HL-60 (cell line): ENCODE data around the gene FAM180B.

Experiments used
- DNase-seq, 2 experiments: peaks; one replicate each; pipeline ENCODE4 v3.0.0-alpha.2; 2010 to 2020; ENCODE audit warnings: low read depth in 1 of 2, low spot score in 1 of 2
- H3K27ac ChIP-seq: fragments of 250-450 bp; sonication (Bioruptor Pico); replicated peaks from 2 replicates; pipeline ENCODE4 v1.5.1; 2020; ENCODE audit warnings: mild to moderate bottlenecking, moderate library complexity
- H3K27me3 ChIP-seq: fragments of 250-450 bp; sonication (Bioruptor Pico); 2 replicates; pipeline ENCODE4 v1.5.1; 2021; ENCODE audit warnings: mild to moderate bottlenecking, moderate library complexity; ENCODE audit not compliant: insufficient read depth, poor library complexity, severe bottlenecking
- H3K4me3 ChIP-seq: replicated peaks from 2 replicates; pipeline ENCODE4 v1.5.1; 2011; ENCODE audit warnings: mild to moderate bottlenecking, control low read depth, low read length; ENCODE audit not compliant: insufficient read depth
- GABPA ChIP-seq: IDR thresholded peaks from 2 replicates; pipeline ENCODE4 v1.6.1; 2012; ENCODE audit warnings: low read depth
- POLR2AphosphoS5 ChIP-seq: IDR thresholded peaks from 2 replicates; pipeline ENCODE4 v1.6.1; 2012; ENCODE audit warnings: low read depth
- SPI1 ChIP-seq: IDR thresholded peaks from 2 replicates; pipeline ENCODE4 v1.6.1; 2012; ENCODE audit warnings: low read depth, mild to moderate bottlenecking, borderline replicate concordance
- long read RNA-seq: library from polyadenylated mRNA; unstranded; transcript quantifications from one replicate; pipeline ENCODE4 v2.0.0, GENCODE V29; 2020
- TF ChIP-seq, protein P1 (sequence below): IDR thresholded peaks from 2 replicates; pipeline ENCODE4 v1.6.1; 2012; ENCODE audit warnings: low read depth; ENCODE audit not compliant: insufficient replicate concordance
- TF ChIP-seq, protein P2 (sequence below): IDR thresholded peaks from one replicate; pipeline ENCODE4 v1.5.1; 2011; ENCODE audit warnings: low read length, control low read depth, inconsistent platforms; ENCODE audit not compliant: insufficient read depth

Gene FAM180B, protein sequence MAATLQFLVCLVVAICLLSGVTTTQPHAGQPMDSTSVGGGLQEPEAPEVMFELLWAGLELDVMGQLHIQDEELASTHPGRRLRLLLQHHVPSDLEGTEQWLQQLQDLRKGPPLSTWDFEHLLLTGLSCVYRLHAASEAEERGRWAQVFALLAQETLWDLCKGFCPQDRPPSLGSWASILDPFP
- long read RNA-seq, partial matches to known transcripts, result 6 of 6 reads
- long read RNA-seq, other reads (novel, unspliced or antisense), result 0 of 6 reads

DNA sequence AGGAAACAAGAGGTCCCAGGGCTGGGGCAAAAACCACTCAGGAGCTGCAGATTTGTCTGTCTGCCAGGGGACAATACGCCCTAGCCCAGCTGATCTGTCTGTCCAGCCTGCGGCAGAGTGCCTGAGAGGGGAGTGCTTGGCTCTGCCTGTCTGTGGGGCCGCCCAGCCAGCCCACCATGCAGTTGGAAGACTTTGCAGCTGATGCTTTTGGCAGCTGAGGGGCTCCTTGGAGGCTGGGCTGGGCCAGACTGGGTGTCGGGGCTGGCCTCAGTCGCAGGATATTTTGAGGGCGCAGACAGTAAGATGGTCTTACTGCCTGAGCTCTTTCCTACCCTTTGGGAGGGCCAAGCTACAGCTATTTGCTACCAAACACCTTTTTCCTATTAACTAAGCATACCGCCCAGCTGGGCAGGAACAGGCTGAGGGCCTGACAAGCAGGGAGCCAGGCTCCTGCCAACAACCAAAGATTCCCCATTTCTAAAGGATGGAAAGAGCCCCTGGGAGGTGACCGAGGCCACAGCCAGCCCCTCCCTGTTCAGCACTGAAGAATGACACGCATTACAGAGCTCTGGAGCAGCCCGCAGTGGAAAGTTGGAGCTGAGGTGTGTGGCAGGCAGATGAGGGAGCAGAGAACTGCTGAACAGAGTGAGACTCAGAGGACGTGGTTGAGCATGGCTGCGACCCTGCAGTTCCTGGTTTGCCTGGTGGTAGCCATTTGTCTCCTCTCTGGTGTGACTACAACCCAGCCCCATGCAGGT lies at the start of gene FAM180B:
Gene FAM180B, plus strand, starts transcription at position 581 of the 758 bp plus-strand sequence. Its CDS starts 91 bp downstream, at position 672.
- Histone ChIP-seq H3K4me3 (no peak within 1 kb of the TSS), H3K27ac (peak within 1 kb of the TSS; percentile 56), H3K27me3 (no peaks in the 10 kb centered on the region)
- TF ChIP-seq, protein P1, sequence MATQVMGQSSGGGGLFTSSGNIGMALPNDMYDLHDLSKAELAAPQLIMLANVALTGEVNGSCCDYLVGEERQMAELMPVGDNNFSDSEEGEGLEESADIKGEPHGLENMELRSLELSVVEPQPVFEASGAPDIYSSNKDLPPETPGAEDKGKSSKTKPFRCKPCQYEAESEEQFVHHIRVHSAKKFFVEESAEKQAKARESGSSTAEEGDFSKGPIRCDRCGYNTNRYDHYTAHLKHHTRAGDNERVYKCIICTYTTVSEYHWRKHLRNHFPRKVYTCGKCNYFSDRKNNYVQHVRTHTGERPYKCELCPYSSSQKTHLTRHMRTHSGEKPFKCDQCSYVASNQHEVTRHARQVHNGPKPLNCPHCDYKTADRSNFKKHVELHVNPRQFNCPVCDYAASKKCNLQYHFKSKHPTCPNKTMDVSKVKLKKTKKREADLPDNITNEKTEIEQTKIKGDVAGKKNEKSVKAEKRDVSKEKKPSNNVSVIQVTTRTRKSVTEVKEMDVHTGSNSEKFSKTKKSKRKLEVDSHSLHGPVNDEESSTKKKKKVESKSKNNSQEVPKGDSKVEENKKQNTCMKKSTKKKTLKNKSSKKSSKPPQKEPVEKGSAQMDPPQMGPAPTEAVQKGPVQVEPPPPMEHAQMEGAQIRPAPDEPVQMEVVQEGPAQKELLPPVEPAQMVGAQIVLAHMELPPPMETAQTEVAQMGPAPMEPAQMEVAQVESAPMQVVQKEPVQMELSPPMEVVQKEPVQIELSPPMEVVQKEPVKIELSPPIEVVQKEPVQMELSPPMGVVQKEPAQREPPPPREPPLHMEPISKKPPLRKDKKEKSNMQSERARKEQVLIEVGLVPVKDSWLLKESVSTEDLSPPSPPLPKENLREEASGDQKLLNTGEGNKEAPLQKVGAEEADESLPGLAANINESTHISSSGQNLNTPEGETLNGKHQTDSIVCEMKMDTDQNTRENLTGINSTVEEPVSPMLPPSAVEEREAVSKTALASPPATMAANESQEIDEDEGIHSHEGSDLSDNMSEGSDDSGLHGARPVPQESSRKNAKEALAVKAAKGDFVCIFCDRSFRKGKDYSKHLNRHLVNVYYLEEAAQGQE, result no peak
- TF ChIP-seq SPI1, result no peak
- no peak for TF ChIP-seq POLR2AphosphoS5
- TF ChIP-seq, protein P2, sequence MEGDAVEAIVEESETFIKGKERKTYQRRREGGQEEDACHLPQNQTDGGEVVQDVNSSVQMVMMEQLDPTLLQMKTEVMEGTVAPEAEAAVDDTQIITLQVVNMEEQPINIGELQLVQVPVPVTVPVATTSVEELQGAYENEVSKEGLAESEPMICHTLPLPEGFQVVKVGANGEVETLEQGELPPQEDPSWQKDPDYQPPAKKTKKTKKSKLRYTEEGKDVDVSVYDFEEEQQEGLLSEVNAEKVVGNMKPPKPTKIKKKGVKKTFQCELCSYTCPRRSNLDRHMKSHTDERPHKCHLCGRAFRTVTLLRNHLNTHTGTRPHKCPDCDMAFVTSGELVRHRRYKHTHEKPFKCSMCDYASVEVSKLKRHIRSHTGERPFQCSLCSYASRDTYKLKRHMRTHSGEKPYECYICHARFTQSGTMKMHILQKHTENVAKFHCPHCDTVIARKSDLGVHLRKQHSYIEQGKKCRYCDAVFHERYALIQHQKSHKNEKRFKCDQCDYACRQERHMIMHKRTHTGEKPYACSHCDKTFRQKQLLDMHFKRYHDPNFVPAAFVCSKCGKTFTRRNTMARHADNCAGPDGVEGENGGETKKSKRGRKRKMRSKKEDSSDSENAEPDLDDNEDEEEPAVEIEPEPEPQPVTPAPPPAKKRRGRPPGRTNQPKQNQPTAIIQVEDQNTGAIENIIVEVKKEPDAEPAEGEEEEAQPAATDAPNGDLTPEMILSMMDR, result no peak
- no peak for TF ChIP-seq GABPA
- DNase-seq, result no peak

DNA sequence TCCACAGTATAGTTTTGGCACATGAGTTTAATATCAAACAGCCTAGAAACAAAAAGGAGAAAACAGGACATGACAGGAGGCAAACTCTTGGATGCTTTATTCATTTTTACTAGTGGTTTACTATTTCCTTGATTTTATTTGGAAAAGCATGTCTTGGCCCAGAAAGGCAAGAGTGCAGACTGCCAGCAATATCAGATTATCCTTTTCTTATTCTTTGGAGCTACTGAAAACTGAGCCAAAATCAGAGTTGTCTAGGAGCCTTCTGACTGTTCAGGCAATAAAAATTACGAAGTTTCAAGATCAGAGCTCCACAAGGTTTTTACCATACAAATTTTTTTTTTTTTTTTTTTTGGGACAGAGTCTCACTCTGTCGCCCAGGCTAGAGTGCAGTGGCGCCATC lies 49.6 kb upstream of the FAM180B start:
- no peak for DNase-seq
- Histone ChIP-seq H3K4me3 (no peak overlapping the region), H3K27ac (no peak overlapping the region), H3K27me3 (no peaks in the 10 kb centered on the region)
- peak; percentile 13; the same call in 1 of the 2 replicates for TF ChIP-seq SPI1
- TF ChIP-seq, protein P1, result no peak

DNA sequence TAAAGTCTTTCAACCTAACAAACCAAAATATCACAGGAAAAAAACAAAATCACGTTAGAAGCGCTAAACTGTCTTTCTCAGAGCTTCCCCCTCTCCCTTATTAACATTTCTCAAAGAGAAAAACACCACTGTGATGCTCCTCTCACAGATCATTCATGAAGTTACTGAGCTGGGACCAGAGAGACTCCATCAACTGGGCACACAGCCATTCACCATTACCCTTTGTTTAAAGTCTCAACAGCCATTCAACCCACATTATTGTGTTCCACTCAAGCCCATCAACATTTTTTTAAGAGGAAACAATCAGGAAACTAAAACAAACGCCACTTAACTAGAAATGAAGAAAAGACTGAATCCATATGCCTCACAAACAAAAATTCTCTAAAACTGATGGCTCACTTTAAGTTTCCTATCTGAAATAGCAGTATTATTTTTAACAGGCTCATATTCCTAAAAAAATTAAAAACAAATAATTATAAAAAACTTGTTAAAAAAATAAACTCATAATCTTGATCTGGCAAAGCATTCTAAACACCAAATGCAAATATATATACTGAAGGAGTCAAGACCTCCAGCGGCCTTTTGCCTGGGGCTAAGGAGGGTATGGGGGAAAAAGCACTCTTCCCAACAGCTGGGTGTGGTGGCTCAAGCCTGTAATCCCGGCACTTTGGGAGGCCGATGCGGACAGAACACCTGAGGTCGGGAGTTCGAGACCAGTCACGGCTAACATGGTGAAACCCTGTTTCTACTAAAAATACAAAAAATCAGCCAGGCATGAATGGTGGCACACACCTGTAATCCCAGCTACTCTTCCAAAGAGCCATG lies 47.5 kb upstream of the FAM180B start:
- TF ChIP-seq, protein P1, result no peak
- TF ChIP-seq POLR2AphosphoS5, result no peak
- no peak for TF ChIP-seq GABPA
- no peak for TF ChIP-seq SPI1
- TF ChIP-seq, protein P2, result no peak
- no peak for DNase-seq
- H3K4me3 ChIP-seq, result no peak overlapping the region
- H3K27ac ChIP-seq, result no peak overlapping the region
- H3K27me3 ChIP-seq, result no peaks in the 10 kb centered on the region
